HEK293 (cell line): ENCODE data around the gene DCLRE1C.

Source experiments
- OSR2 ChIP-seq: fragments of 450-650 bp; formaldehyde crosslinking; IDR thresholded peaks from 2 replicates; pipeline ENCODE4 v1.5.1; 2016; ENCODE audit warnings: missing biosample characterization, missing genetic modification characterization
- REPIN1 ChIP-seq: fragments of 450-650 bp; formaldehyde crosslinking; IDR thresholded peaks from 2 replicates; pipeline ENCODE4 v1.5.1; 2017; ENCODE audit warnings: missing biosample characterization, missing genetic modification characterization, low read depth
- SCRT1 ChIP-seq: fragments of 450-650 bp; formaldehyde crosslinking; IDR thresholded peaks from 2 replicates; pipeline ENCODE4 v1.5.1; 2016; ENCODE audit warnings: missing biosample characterization, missing genetic modification characterization, borderline replicate concordance
- SP2 ChIP-seq: fragments of 450-650 bp; formaldehyde crosslinking; IDR thresholded peaks from 2 replicates; pipeline ENCODE4 v1.5.1; 2016; ENCODE audit warnings: missing biosample characterization, missing genetic modification characterization
- ZEB2 ChIP-seq: fragments of 450-650 bp; formaldehyde crosslinking; IDR thresholded peaks from 2 replicates; pipeline ENCODE4 v1.5.1; 2016; ENCODE audit warnings: missing biosample characterization, missing genetic modification characterization
- ZFP41 ChIP-seq: fragments of 450-650 bp; formaldehyde crosslinking; IDR thresholded peaks from 2 replicates; pipeline ENCODE4 v1.5.1; 2016; ENCODE audit warnings: missing biosample characterization, missing genetic modification characterization, borderline replicate concordance
- ZNF114 ChIP-seq: fragments of 450-650 bp; formaldehyde crosslinking; IDR thresholded peaks from 2 replicates; pipeline ENCODE4 v1.5.0; 2017; ENCODE audit warnings: missing biosample characterization, missing genetic modification characterization
- ZNF366 ChIP-seq: fragments of 450-650 bp; formaldehyde crosslinking; conservative IDR thresholded peaks from 2 replicates; pipeline ENCODE4 v1.5.1; 2016; ENCODE audit warnings: missing biosample characterization, missing genetic modification characterization
- ZNF426 ChIP-seq: fragments of 450-650 bp; formaldehyde crosslinking; IDR thresholded peaks from 2 replicates; pipeline ENCODE4 v1.5.1; 2017; ENCODE audit warnings: missing biosample characterization, missing genetic modification characterization, mild to moderate bottlenecking, inconsistent platforms, moderate library complexity
- ZNF473 ChIP-seq: fragments of 450-650 bp; formaldehyde crosslinking; IDR thresholded peaks from 2 replicates; pipeline ENCODE4 v1.5.1; 2017; ENCODE audit warnings: missing biosample characterization, missing genetic modification characterization
- ZNF510 ChIP-seq: fragments of 450-650 bp; formaldehyde crosslinking; IDR thresholded peaks from 2 replicates; pipeline ENCODE4 v1.5.1; 2018; ENCODE audit warnings: mild to moderate bottlenecking, missing genetic modification characterization, missing biosample characterization; ENCODE audit not compliant: insufficient replicate concordance
- ZNF548 ChIP-seq: fragments of 450-650 bp; formaldehyde crosslinking; IDR thresholded peaks from 2 replicates; pipeline ENCODE4 v1.5.1; 2016; ENCODE audit warnings: missing biosample characterization, missing genetic modification characterization
- ZNF600 ChIP-seq: fragments of 450-650 bp; formaldehyde crosslinking; IDR thresholded peaks from 2 replicates; pipeline ENCODE4 v1.5.1; 2016; ENCODE audit warnings: missing biosample characterization, missing genetic modification characterization
- ZNF670 ChIP-seq: fragments of 450-650 bp; formaldehyde crosslinking; IDR thresholded peaks from 2 replicates; pipeline ENCODE4 v1.5.1; 2016; ENCODE audit warnings: missing biosample characterization, missing genetic modification characterization, low read depth
- ZNF701 ChIP-seq: fragments of 450-650 bp; formaldehyde crosslinking; IDR thresholded peaks from 2 replicates; pipeline ENCODE4 v1.5.1; 2016; ENCODE audit warnings: missing biosample characterization, missing genetic modification characterization
- ZNF843 ChIP-seq: fragments of 450-650 bp; formaldehyde crosslinking; IDR thresholded peaks from 2 replicates; pipeline ENCODE4 v1.5.1; 2016; ENCODE audit warnings: missing biosample characterization, missing genetic modification characterization
- TF ChIP-seq, protein P1 (sequence below): fragments of 450-650 bp; formaldehyde crosslinking; IDR thresholded peaks from 2 replicates; pipeline ENCODE4 v1.5.1; 2016; ENCODE audit warnings: missing biosample characterization, missing genetic modification characterization
- TF ChIP-seq, protein P2 (sequence below): fragments of 450-650 bp; formaldehyde crosslinking; IDR thresholded peaks from 2 replicates; pipeline ENCODE4 v1.5.1; 2016; ENCODE audit warnings: missing biosample characterization, missing genetic modification characterization, low read depth
- TF ChIP-seq, protein P3 (sequence below): fragments of 450-650 bp; formaldehyde crosslinking; IDR thresholded peaks from 2 replicates; pipeline ENCODE4 v1.5.1; 2016; ENCODE audit warnings: missing biosample characterization, missing genetic modification characterization
- TF ChIP-seq, protein P4 (sequence below): fragments of 450-650 bp; formaldehyde crosslinking; IDR thresholded peaks from 2 replicates; pipeline ENCODE4 v1.5.1; 2016; ENCODE audit warnings: missing biosample characterization, missing genetic modification characterization
- TF ChIP-seq, protein P5 (sequence below): sonication (generic); formaldehyde crosslinking; IDR thresholded peaks from 2 replicates; pipeline ENCODE4 v1.8.1; 2022; ENCODE audit warnings: mild to moderate bottlenecking, moderate library complexity, missing genetic modification reagents
- TF ChIP-seq, protein P6 (sequence below): fragments of 450-650 bp; formaldehyde crosslinking; IDR thresholded peaks from 2 replicates; pipeline ENCODE4 v1.5.1; 2016; ENCODE audit warnings: missing biosample characterization, missing genetic modification characterization, borderline replicate concordance
- TF ChIP-seq, protein P7 (sequence below): fragments of 450-650 bp; formaldehyde crosslinking; IDR thresholded peaks from 2 replicates; pipeline ENCODE4 v1.5.1; 2016; ENCODE audit warnings: missing biosample characterization, missing genetic modification characterization
- TF ChIP-seq, protein P8 (sequence below): fragments of 450-650 bp; formaldehyde crosslinking; IDR thresholded peaks from 2 replicates; pipeline ENCODE4 v1.5.1; 2017; ENCODE audit warnings: missing biosample characterization, missing genetic modification characterization

DCLRE1C gene

DNA sequence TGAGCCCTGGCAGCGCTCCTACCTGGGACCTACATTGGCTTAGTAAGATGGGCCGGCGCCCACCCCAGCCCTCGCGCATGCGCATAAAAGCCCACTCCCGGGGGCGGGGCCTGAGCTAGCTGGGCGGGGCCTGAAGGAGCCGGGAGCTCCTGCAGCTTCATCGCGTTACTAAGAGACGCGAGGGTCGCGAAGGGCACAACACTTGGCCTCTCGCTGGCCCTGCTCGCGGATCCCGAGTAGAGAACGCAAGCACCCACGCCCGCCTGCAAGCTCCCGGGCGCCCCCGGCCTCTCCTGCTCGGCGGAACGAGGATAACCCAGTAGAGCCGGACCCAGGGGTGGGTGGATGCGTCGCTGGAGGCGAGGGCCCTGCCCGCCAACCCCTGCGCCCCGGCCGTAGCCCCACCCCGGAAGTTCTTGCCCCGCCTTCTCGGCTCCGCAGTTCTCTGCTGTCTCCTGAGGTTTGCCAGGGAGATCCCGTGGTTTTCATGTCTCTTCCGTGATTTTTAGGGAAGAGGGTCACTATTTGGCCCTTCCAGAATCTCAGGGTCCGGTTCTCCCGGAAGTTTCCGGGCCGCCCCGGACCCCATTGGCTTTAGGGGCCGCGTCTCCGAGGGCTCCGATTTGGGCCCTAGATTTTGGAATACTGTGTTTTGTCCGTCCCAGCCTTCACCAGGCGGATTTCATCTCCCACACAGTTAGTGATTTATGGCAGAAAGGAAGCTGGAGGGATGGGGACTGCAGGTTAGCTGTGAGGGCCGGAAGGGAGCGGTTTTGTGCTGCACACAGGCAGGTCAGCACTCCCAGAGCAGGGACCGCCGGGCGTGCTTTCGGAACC is 5.5 kb upstream of the DCLRE1C start, which contains the start of gene MEIG1 (continued):
- TF ChIP-seq, protein P1, sequence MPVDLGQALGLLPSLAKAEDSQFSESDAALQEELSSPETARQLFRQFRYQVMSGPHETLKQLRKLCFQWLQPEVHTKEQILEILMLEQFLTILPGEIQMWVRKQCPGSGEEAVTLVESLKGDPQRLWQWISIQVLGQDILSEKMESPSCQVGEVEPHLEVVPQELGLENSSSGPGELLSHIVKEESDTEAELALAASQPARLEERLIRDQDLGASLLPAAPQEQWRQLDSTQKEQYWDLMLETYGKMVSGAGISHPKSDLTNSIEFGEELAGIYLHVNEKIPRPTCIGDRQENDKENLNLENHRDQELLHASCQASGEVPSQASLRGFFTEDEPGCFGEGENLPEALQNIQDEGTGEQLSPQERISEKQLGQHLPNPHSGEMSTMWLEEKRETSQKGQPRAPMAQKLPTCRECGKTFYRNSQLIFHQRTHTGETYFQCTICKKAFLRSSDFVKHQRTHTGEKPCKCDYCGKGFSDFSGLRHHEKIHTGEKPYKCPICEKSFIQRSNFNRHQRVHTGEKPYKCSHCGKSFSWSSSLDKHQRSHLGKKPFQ (tag by site-specific recombination): no peak
- TF ChIP-seq ZNF843 (0 out of 2 replicates have a peak, but pooled peaks have one; percentile 10), SP2 (tag by site-specific recombination) (peak; percentile 85), ZNF600 (tag by site-specific recombination) (no peak; the same call in none of the 2 replicates), ZNF366 (tag by site-specific recombination) (peak; percentile 88), ZNF114 (no peak), OSR2 (tag by site-specific recombination) (0 out of 2 replicates have a peak, but pooled peaks have one; percentile 7), ZNF473 (tag by site-specific recombination) (no peak), SCRT1 (tag by site-specific recombination) (no peak), ZEB2 (tag by site-specific recombination) (peak; percentile 85), ZNF548 (tag by site-specific recombination) (no peak), ZNF701 (tag by site-specific recombination) (no peak), REPIN1 (tag by site-specific recombination) (peak; percentile 51; the same call in 1 of the 2 replicates), ZFP41 (tag by site-specific recombination) (no peak), ZNF510 (tag by site-specific recombination) (no peak), ZNF670 (tag by site-specific recombination) (no peak), ZNF426 (tag by site-specific recombination) (no peak)
- TF ChIP-seq, protein P2, sequence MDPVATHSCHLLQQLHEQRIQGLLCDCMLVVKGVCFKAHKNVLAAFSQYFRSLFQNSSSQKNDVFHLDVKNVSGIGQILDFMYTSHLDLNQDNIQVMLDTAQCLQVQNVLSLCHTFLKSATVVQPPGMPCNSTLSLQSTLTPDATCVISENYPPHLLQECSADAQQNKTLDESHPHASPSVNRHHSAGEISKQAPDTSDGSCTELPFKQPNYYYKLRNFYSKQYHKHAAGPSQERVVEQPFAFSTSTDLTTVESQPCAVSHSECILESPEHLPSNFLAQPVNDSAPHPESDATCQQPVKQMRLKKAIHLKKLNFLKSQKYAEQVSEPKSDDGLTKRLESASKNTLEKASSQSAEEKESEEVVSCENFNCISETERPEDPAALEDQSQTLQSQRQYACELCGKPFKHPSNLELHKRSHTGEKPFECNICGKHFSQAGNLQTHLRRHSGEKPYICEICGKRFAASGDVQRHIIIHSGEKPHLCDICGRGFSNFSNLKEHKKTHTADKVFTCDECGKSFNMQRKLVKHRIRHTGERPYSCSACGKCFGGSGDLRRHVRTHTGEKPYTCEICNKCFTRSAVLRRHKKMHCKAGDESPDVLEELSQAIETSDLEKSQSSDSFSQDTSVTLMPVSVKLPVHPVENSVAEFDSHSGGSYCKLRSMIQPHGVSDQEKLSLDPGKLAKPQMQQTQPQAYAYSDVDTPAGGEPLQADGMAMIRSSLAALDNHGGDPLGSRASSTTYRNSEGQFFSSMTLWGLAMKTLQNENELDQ: no peak
- TF ChIP-seq, protein P3, sequence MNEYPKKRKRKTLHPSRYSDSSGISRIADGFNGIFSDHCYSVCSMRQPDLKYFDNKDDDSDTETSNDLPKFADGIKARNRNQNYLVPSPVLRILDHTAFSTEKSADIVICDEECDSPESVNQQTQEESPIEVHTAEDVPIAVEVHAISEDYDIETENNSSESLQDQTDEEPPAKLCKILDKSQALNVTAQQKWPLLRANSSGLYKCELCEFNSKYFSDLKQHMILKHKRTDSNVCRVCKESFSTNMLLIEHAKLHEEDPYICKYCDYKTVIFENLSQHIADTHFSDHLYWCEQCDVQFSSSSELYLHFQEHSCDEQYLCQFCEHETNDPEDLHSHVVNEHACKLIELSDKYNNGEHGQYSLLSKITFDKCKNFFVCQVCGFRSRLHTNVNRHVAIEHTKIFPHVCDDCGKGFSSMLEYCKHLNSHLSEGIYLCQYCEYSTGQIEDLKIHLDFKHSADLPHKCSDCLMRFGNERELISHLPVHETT: peak; percentile 46; the same call in 1 of the 2 replicates
- TF ChIP-seq, protein P4, sequence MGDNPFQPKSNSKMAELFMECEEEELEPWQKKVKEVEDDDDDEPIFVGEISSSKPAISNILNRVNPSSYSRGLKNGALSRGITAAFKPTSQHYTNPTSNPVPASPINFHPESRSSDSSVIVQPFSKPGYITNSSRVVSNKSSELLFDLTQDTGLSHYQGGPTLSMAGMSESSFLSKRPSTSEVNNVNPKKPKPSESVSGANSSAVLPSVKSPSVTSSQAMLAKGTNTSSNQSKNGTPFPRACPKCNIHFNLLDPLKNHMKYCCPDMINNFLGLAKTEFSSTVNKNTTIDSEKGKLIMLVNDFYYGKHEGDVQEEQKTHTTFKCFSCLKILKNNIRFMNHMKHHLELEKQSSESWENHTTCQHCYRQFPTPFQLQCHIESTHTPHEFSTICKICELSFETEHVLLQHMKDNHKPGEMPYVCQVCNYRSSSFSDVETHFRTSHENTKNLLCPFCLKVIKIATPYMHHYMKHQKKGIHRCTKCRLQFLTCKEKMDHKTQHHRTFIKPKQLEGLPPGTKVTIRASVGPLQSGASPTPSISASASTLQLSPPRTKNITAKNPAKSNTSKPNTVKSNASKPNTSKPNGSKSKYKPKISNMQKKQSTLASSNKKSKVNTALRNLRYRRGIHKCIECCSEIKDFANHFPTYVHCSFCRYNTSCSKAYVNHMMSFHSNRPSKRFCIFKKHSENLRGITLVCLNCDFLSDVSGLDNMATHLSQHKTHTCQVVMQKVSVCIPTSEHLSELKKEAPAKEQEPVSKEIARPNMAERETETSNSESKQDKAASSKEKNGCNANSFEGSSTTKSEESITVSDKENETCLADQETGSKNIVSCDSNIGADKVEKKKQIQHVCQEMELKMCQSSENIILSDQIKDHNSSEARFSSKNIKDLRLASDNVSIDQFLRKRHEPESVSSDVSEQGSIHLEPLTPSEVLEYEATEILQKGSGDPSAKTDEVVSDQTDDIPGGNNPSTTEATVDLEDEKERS (tag by site-specific recombination): no peak
- TF ChIP-seq, protein P5, sequence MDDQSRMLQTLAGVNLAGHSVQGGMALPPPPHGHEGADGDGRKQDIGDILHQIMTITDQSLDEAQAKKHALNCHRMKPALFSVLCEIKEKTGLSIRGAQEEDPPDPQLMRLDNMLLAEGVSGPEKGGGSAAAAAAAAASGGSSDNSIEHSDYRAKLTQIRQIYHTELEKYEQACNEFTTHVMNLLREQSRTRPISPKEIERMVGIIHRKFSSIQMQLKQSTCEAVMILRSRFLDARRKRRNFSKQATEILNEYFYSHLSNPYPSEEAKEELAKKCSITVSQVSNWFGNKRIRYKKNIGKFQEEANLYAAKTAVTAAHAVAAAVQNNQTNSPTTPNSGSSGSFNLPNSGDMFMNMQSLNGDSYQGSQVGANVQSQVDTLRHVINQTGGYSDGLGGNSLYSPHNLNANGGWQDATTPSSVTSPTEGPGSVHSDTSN (CRISPR knock-in tag): no peak
- TF ChIP-seq, protein P6, sequence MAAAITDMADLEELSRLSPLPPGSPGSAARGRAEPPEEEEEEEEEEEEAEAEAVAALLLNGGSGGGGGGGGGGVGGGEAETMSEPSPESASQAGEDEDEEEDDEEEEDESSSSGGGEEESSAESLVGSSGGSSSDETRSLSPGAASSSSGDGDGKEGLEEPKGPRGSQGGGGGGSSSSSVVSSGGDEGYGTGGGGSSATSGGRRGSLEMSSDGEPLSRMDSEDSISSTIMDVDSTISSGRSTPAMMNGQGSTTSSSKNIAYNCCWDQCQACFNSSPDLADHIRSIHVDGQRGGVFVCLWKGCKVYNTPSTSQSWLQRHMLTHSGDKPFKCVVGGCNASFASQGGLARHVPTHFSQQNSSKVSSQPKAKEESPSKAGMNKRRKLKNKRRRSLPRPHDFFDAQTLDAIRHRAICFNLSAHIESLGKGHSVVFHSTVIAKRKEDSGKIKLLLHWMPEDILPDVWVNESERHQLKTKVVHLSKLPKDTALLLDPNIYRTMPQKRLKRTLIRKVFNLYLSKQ (tag by site-specific recombination): no peak
- TF ChIP-seq, protein P7, sequence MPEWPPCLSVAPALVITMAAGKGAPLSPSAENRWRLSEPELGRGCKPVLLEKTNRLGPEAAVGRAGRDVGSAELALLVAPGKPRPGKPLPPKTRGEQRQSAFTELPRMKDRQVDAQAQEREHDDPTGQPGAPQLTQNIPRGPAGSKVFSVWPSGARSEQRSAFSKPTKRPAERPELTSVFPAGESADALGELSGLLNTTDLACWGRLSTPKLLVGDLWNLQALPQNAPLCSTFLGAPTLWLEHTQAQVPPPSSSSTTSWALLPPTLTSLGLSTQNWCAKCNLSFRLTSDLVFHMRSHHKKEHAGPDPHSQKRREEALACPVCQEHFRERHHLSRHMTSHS (tag by site-specific recombination): no peak
- TF ChIP-seq, protein P8, sequence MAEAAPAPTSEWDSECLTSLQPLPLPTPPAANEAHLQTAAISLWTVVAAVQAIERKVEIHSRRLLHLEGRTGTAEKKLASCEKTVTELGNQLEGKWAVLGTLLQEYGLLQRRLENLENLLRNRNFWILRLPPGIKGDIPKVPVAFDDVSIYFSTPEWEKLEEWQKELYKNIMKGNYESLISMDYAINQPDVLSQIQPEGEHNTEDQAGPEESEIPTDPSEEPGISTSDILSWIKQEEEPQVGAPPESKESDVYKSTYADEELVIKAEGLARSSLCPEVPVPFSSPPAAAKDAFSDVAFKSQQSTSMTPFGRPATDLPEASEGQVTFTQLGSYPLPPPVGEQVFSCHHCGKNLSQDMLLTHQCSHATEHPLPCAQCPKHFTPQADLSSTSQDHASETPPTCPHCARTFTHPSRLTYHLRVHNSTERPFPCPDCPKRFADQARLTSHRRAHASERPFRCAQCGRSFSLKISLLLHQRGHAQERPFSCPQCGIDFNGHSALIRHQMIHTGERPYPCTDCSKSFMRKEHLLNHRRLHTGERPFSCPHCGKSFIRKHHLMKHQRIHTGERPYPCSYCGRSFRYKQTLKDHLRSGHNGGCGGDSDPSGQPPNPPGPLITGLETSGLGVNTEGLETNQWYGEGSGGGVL (tag by site-specific recombination): no peak
